Transverse colon (tissue), 4 donors: ENCODE results near the gene CHCHD6. TPM values are rescaled to one million over a fixed set of nuclear protein-coding genes. Genes with fewer than 3 reads are reported as not detected.

Source experiments
- DNase-seq: peaks from one replicate; pipeline ENCODE4 v3.0.0-alpha.2; 2019
- H3K27ac ChIP-seq, 4 donors: fragments of 200-600 bp; sonication (generic); 2 replicates each; pipeline ENCODE4 v1.5.1; 2016 to 2018; ENCODE audit warnings: inconsistent platforms in 4 of 4
- H3K27me3 ChIP-seq: fragments of 200-600 bp; sonication (generic); 2 replicates; pipeline ENCODE4 v1.5.1; 2017; ENCODE audit warnings: inconsistent platforms
- H3K36me3 ChIP-seq, 4 donors: fragments of 200-600 bp; sonication (generic); 2 replicates each; pipeline ENCODE4 v1.5.1; 2017 to 2019; ENCODE audit warnings: inconsistent platforms in 4 of 4
- H3K4me1 ChIP-seq, 4 donors: fragments of 200-600 bp; sonication (generic); 2 replicates each; pipeline ENCODE4 v1.5.1; 2017 to 2020; ENCODE audit warnings: inconsistent platforms in 4 of 4
- H3K4me3 ChIP-seq, 4 donors: fragments of 200-600 bp; sonication (generic); 1 replicate in 1 of 4; 2 replicates in 3 of 4; pipeline versions ENCODE4 v1.5.1 to v1.6.1; 2017 to 2019; ENCODE audit warnings: inconsistent platforms in 4 of 4
- H3K9me3 ChIP-seq, 2 donors: fragments of 200-600 bp; sonication (generic); 2 replicates each; pipeline ENCODE4 v1.5.1; 2017 to 2019; ENCODE audit warnings: inconsistent platforms in 2 of 2
- CTCF ChIP-seq, 5 experiments: fragments of 200-600 bp in 3 of 5; fragments of 450-650 bp in 2 of 5; sonication (generic) in 3 of 5; IDR thresholded peaks; 1 replicate in 2 of 5; 2 replicates in 3 of 5; pipeline ENCODE4 v1.5.1; 2016 to 2017; ENCODE audit warnings: antibody characterized with exemption in 5 of 5, inconsistent platforms in 3 of 5, mild to moderate bottlenecking in 2 of 5, moderate library complexity in 1 of 5
- EP300 ChIP-seq: sonication (generic); formaldehyde crosslinking; IDR thresholded peaks from one replicate; pipeline ENCODE4 v1.6.1; 2017; ENCODE audit warnings: antibody characterized with exemption, low read depth
- POLR2A ChIP-seq: fragments of 450-650 bp; IDR thresholded peaks from one replicate; pipeline ENCODE4 v1.6.1; 2016; ENCODE audit warnings: antibody characterized with exemption, mild to moderate bottlenecking, moderate library complexity
- POLR2AphosphoS5 ChIP-seq, 3 donors: sonication (generic); formaldehyde crosslinking; IDR thresholded peaks; one replicate each; pipeline ENCODE4 v1.6.1; 2016; ENCODE audit warnings: antibody characterized with exemption in 3 of 3
- WGBS, 2 donors: methylation state at CpG; one replicate each; pipeline ENCODE4 v1.1.5; 2018; ENCODE audit warnings: low coverage in 1 of 2; 5-methylcytosine and 5-hydroxymethylcytosine counted together
- in situ Hi-C, 4 donors: fragments of 200-750 bp; cut with MboI; loops; one replicate each; pipeline versions ENCODE4 v1.15.0 to v1.15.1; 2017; ENCODE audit warnings: low sequenced_read_pairs in 3 of 4, low pct_ligation_motif_present in 1 of 4, low pct_unique_long_range_greater_than_20kb in 1 of 4
- intact Hi-C: fragments of 100-400 bp; cut with DNase I; formaldehyde crosslinking; loops from one replicate; pipeline ENCODE4 v1.15.1; 2023; ENCODE audit warnings: low total_unique reads
- total RNA-seq, 4 donors: library from RNA; depleted of rRNA; stranded (reverse); fragments of >200 nt; gene quantifications; one replicate each; pipeline ENCODE4 v1.1.0, GENCODE V29; 2016

The CHCHD6 gene
- total RNA-seq, 4 donors from 2014 or later, result 4.6 to 12.1 (median 5.3) TPM

- H3K9me3 ChIP-seq, result peaks cover 0 to 4% of the 10 kb centered on the region in 2 donors
- H3K4me1 ChIP-seq, result peaks cover 0 to 9% (median 2%) of the 10 kb centered on the region in 4 donors
- no peak for TF ChIP-seq EP300
- no peak for TF ChIP-seq CTCF (IDR thresholded peaks at IDR 0.05)
- TF ChIP-seq POLR2AphosphoS5 (IDR thresholded peaks at IDR 0.05), result no peak
- TF ChIP-seq POLR2A, result no peak
- DNase-seq, result no peak
- no peaks in the 10 kb centered on the region for H3K27me3 ChIP-seq
- H3K27ac ChIP-seq, result no peak overlapping the region
- intact Hi-C loops, result no loop called here
- WGBS, 2 donors, result 98% methylated on average over 5 of the region's 5 CpGs; no CpG with 5 or more reads in 1 of the 2 donors
- in situ Hi-C loops, result loop anchor here in 1 of 4 donors (25.0 kb wide), 1 partner anchor 720 kb away; no protein-coding TSS in a partner anchor
- no peak overlapping the region for H3K4me3 ChIP-seq
- H3K36me3 ChIP-seq, result no peaks in the 10 kb centered on the region
Measured at GRCh38 chr3:126742057-126742456, 38.0 kb downstream of the CHCHD6 start.

- TF ChIP-seq POLR2AphosphoS5 (IDR thresholded peaks at IDR 0.05), result no peak
- Histone ChIP-seq H3K9me3 (peaks cover 0 to 4% of the 10 kb centered on the region in 2 donors), H3K36me3 (no peaks in the 10 kb centered on the region), H3K4me1 (peaks cover 0 to 9% (median 2%) of the 10 kb centered on the region in 4 donors), H3K4me3 (no peak overlapping the region), H3K27me3 (no peaks in the 10 kb centered on the region), H3K27ac (no peak overlapping the region)
- intact Hi-C loops (no loop called here), in situ Hi-C loops (loop anchor here in 1 of 4 donors (25.0 kb wide), 1 partner anchor 719 kb away; no protein-coding TSS in a partner anchor)
- 92% methylated on average over 5 of the region's 5 CpGs; no CpG with 5 or more reads in 1 of the 2 donors for WGBS, 2 donors
- DNase-seq, result no peak
Measured at GRCh38 chr3:126743350-126743749, 39.3 kb downstream of the CHCHD6 start.

- H3K4me1 ChIP-seq, result peaks cover 0 to 9% (median 2%) of the 10 kb centered on the region in 4 donors
- no peak overlapping the region for H3K27ac ChIP-seq
- no peak for DNase-seq
- 93% methylated on average over 5 of the region's 5 CpGs; no CpG with 5 or more reads in 1 of the 2 donors for WGBS, 2 donors
- no peak overlapping the region for H3K4me3 ChIP-seq
- intact Hi-C loops (no loop called here), in situ Hi-C loops (loop anchor here in 1 of 4 donors (25.0 kb wide), 1 partner anchor 719 kb away; no protein-coding TSS in a partner anchor)
- TF ChIP-seq CTCF (IDR thresholded peaks at IDR 0.05), result no peak
- TF ChIP-seq POLR2A, result no peak
- no peak for TF ChIP-seq POLR2AphosphoS5 (IDR thresholded peaks at IDR 0.05)
- no peak for TF ChIP-seq EP300
- peaks cover 0 to 4% of the 10 kb centered on the region in 2 donors for H3K9me3 ChIP-seq
- H3K36me3 ChIP-seq, result no peaks in the 10 kb centered on the region
- H3K27me3 ChIP-seq, result no peaks in the 10 kb centered on the region
Measured at GRCh38 chr3:126743781-126744180, 39.7 kb downstream of the CHCHD6 start.

GRCh38 chr3:126745760-126746394 lies 41.8 kb downstream of the CHCHD6 start:
- in situ Hi-C loops, result loop anchor here in 1 of 4 donors (25.0 kb wide), 1 partner anchor 716 kb away; no protein-coding TSS in a partner anchor
- Histone ChIP-seq H3K36me3 (no peaks in the 10 kb centered on the region), H3K9me3 (no peaks in the 10 kb centered on the region), H3K27ac (no peak overlapping the region), H3K27me3 (no peaks in the 10 kb centered on the region), H3K4me3 (no peak overlapping the region), H3K4me1 (peaks cover 0 to 9% (median 2%) of the 10 kb centered on the region in 4 donors)
- TF ChIP-seq POLR2AphosphoS5 (IDR thresholded peaks at IDR 0.05), result no peak
- no peak for TF ChIP-seq EP300
- no peak for TF ChIP-seq CTCF (IDR thresholded peaks at IDR 0.05)
- TF ChIP-seq POLR2A, result no peak
- 82% methylated on average over 6 of the region's 6 CpGs; no CpG with 5 or more reads in 1 of the 2 donors for WGBS, 2 donors
- intact Hi-C loops, result no loop called here
- DNase-seq, result peak; percentile 77
